DOHH2 (cell line): ENCODE data around the gene RNF14.

ENCODE experiments used
- CTCF ChIP-seq: fragments of 200-600 bp; sonication (generic); IDR thresholded peaks from one replicate; pipeline ENCODE4 v1.5.1; 2014; ENCODE audit warnings: antibody characterized with exemption, mild to moderate bottlenecking, low read depth, low read length; ENCODE audit not compliant: poor library complexity, severe bottlenecking
- EZH2phosphoT487 ChIP-seq: fragments of 200-600 bp; sonication (generic); IDR thresholded peaks from 2 replicates; pipeline ENCODE4 v1.6.1; 2017; ENCODE audit warnings: borderline replicate concordance, mild to moderate bottlenecking, antibody characterized with exemption, low read length, moderate library complexity, mixed read lengths

- TF ChIP-seq CTCF (no peak), EZH2phosphoT487 (no peak)
These were observed 24.8 kb upstream of the RNF14 start for GRCh38 chr5:141944076-141944475.
